Retina (tissue), 1 donor: ENCODE data around the gene SPACDR.

Experiments
- DNase-seq: peaks from one replicate; pipeline ENCODE4 v3.0.0-alpha.2; 2016

SPACDR gene

GRCh38 chr7:100407285-100408180, 56.5 kb downstream of the SPACDR start:
- DNase-seq = peak; percentile 23

GRCh38 chr7:100406767-100407166, 57.3 kb downstream of the SPACDR start:
- no peak for DNase-seq
